Measurements from ENCODE around the gene FOXM1.
A peak's percentile ranks its signal among the peaks of the same experiment; 100 is the strongest.

Gene FOXM1

DNA sequence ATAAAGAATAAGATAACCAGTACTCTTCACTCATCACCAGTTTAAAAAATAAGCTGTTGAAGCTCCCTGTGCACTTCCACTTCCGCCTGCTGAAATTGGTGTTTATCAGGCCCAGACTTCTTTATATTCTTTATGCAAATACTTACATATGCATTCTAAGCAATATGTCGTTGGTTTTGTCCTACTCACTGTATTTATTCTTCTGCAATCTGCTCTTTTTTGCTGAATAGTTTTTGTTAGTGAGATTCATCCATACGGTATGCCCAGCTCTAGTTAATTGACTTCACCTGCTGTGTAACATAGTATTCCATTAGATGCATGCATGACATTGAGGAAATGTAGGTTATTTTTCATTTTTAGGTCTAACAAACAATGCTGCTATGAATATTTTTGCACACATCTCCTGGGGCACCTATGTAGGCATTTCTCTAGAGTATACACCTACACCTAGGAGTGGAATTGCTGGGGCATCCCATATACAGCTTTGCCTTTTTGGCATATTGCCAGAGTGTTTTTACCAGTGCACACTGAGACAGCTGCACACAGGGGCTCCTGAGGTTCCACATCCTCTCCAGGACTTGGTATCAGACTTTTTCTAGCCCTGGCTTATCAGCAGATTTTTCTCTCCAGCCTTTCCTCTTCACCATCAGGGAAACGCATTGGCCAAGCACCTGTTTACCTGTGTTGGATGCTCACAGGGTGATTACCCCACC is 41.1 kb downstream of the FOXM1 start:
- DNase-seq, result no peak

DNA sequence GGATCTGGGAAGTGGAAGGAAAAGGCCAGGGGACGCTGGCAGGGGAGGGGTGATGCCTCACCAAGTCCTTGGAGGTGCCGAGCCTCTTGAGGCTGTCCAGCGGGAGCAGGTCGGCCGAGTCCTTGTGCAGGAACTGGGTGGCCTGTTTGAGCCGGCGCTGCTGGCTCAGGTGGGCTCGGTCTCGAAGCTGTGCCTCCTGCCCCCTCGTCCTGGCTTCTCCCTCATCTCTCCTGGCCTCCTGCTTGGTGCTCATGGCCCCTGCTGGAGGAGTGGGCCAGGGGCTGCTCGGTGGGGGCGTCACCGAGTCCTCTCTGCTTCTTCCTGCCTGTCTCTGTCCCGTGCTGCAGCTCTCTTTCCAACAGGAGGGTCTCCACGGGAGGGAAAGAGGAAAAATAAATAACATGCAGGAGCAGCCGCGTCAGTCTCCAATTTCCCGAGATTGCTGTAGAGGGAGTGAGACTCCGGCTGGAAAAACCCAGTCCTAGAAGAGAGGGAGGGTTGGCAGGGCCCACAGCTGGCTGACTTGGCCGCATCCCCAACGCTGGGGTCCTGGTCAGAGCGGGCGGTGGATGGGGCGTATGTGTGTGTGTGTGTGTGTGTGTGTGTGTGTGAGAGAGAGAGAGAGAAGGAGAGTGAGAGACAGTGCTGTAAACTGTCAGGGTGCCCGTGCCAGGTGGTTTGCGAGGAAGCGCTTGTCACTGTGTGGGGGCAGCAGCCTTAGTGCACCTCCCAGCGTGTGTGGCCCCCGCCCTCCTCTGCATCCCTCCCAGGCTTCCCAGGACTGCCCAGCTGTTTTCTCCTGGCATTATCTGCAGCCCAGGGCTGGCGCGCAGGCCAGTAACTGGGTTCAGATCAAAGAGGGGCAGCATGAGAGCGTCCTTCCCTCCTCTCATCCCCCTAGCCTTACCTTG is 42.1 kb downstream of the FOXM1 start, which contains the start of gene NRIP2:
Gene NRIP2, minus strand, starts transcription at position 455 of the 911 bp plus-strand sequence. Its CDS starts 52 bp downstream, at position 403.
- no peak for DNase-seq

DNA sequence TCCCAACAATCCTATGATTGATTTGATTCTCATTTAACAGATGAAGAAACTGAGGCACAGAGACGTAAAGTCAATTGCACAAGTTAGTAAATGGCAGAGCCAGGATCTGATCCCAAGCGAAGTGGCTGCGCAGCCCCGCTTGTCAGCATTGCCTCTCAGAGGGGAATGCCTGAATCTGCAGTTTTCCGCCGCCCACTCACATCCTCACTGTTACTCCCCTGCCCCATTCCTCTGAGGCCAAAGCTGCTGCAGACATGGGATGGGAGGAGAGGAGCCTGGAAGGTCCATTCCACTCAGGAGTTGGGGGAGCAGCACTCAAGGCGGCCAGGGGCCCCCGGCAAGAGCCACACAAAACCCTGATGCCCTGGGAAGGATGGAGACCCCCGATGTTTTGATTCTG is 43.2 kb downstream of the FOXM1 start:
- no peak for DNase-seq

DNA sequence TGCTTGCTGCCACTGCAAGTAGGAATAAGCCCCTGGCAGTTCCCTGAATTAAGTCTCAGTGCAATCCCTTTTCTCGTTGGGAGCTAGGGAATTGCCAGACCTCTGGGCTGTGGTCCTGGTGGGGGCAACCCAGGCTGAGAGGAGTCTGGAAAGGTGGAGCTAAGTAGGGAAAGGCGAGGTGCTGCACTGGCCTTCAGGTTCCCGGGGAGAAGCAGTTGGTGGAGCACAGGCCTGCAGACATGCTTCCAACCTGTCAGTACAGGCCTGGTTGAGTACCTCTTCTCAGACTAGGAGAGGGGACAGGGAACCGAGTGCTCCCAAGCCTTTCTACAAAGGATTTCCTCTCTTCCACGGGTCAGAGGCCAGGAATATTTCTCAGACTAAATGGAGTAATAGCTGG is 43.6 kb downstream of the FOXM1 start:
- no peak for DNase-seq

DNA sequence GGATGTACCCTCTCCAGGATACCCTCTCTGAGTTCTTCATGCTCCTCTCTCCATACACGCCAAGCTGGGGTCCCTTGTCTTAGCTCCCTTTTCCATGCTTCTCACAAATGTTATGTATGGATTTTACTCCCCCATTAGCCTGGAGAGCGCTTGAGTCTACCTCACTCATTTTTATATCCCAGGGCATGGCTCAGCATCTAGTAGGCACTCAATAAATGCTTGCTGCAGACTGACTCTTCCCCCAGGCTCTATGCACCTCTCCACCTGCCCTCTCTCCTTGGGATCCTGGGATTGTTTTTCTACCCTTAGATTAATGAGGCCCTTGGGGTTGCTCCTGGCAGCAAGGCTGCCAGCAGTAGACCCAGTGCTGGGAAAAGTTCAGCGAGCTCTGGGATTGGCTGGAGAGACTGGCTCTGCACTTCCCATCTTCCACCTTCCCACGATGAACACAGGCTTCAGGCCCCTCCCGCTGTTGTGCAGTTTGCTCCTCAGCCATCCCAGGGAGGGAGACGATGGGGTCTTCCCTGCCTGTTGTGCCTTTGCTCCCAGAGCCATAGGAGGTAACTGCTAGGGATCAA is 44.3 kb downstream of the FOXM1 start:
- DNase-seq, result no peak

DNA sequence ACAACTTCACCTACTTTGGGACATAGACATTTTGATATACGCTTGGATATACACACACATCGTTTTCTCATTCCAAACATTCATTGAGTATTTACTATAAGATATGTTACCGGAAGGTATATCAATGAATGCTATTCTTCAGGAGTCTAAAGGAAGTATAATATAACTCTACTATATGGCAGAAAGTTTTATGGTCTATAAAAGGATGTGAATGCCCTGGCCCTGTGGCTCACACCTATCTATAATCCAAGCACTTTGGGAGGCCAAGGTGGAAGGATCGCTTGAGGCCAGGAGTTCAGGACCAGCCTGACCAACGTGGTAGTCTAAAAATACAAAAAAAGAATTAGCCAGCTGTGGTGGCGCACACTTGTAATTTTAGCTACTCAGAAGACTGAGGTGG is 47.7 kb downstream of the FOXM1 start:
- no peak for DNase-seq

DNA sequence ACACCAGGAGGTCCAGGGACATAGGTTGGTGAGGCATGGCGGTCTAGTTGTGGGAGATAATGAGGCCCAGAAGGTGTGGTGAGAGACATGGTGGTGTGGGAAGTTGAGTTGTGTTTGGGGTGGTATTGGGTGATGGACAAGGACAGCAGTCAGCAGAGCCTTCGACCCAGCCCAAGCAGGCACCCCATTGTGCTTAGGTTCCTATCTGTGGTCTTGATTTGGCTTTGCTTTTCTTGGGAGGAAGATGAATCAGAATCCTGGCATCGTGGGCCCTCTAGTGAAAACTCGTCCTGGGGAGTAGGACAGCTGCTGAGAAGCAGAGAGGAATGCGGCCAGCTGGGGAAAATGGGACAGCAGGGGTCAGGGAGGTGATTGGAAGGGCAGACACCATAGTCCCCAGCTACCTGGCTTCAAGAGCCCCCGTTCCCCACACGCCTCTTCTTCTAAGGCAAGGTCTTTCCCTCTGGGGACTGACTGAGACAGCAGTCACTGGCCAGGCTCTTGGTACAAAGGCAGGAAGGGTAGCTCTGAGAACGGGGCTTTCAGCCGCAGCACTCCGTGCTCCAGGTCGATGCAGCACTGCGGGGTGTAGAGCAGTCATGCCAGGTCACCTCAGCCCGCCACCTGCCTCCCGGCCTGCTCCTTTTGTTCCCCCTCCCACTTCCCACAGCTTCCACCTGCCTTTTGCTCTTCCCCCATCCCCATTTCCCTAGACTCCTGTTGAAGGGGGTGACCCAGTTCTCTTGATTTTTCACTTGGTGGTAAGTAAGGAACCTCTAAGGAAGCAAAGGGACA is 50.1 kb downstream of the FOXM1 start:
- DNase-seq, result no peak

DNA sequence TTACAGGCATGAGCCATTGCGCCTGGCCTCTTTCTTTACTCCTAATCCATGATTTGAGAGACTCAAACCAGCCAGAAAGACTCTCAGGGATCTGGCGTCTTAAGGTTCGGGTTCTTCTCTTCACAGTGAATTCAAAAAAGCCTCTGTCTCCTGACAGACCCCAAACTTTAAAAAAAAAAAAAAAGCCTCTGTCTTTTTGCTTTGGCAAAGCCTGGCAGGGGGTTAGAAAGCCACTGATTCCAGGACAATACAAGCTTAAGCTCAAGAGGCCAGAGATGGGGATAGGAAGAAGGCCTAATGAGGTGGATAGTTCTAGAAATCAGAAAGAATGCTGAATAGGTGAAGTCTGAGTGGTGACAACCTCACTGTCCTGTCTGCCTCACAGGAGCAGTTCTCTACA is 50.9 kb downstream of the FOXM1 start:
- no peak for DNase-seq

DNA sequence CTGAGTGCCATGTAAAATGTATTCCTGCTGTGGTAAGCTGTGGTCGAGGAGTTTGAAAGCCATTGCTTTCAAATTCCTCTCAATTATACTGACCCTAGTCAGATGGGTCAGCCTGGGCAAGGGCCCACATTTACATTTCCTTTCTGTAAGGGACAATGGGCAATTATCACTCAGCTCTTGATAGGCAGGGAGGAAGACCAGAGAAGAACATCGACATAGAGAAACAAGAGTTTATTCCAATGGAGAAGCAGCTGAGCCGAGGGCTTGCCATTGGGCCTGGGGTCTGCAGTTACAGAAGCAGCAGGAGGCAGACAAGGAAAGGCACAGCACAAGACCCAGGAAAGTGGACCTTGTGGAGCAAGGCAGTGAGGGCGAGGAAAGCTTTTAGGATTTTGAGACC is 51.8 kb downstream of the FOXM1 start:
- no peak for DNase-seq

DNA sequence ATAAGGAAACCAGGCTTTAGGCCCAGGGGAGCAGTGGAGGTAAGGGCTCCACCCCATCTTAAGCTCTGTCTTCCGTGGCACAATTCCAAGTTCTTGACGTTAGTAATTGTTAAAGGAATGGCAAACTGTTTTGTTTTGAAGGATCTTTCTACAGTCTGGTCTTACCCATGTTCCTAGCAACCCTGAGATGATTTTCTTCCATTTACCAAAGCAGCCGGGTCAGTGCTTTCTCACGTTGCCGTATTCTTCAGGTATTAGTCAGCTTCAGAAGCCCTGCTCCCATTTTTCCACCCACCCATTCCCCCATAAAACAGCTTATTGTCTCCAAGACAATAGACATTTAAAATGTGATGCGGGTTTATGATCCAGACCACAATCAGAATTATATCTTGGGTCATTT is 52.4 kb downstream of the FOXM1 start:
- no peak for DNase-seq

DNA sequence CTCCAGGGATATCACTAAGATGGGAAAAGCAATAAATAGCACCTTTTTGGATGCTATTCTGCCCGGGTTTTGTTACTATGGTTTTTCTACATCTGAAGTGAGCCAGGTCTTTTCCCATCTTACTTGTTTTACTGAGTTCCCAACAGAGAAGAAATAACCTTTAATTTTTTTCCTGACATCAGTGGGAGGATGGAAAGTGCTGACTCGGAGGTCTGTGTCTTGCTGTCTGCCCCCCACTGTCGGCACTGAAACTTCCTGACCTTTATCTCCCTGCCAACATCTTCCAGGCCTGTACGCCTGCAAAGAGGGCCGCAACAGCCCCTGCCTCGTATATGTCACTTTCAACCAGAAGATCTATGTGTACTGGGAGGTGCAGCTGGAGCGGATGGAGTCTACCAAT is 53.5 kb downstream of the FOXM1 start:
- DNase-seq, result no peak

DNA sequence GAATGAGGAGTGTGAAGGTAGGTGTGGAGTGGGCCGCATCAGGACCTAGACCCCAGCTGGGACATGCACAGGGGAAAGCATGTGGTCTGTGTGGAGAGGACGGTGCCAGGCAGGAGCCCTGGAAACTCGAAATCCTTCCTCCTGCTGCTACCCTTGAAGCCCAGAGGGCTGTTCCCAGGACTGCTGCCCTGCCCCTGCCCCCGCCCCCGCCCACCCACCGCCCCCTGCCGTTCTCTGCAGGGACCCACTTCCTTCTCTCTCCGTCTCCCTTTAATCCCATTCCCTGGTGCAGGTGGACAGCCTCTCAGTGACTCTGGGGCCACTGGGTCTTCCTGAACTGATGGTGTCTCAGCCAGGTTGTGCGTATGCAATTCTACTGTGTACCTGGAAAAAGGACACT is 56.5 kb downstream of the FOXM1 start:
- no peak for DNase-seq

DNA sequence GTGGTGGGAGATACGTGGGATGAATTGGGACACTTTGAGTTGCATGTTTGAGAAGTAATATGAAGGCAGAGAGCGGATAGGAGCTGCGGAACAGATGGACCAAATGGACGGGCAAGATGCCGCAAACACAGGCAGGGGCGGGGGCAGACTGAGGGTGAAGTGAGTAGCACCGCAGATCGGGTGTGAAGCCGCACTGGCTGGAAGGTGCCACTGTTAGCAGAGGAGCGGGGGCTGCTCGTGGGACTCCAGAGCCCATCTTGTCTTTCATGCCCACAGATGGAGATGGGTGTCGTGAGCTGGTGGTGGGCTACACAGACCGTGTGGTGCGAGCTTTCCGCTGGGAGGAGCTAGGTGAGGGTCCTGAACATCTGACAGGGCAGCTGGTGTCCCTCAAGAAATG is 57.2 kb downstream of the FOXM1 start:
- no peak for DNase-seq

DNA sequence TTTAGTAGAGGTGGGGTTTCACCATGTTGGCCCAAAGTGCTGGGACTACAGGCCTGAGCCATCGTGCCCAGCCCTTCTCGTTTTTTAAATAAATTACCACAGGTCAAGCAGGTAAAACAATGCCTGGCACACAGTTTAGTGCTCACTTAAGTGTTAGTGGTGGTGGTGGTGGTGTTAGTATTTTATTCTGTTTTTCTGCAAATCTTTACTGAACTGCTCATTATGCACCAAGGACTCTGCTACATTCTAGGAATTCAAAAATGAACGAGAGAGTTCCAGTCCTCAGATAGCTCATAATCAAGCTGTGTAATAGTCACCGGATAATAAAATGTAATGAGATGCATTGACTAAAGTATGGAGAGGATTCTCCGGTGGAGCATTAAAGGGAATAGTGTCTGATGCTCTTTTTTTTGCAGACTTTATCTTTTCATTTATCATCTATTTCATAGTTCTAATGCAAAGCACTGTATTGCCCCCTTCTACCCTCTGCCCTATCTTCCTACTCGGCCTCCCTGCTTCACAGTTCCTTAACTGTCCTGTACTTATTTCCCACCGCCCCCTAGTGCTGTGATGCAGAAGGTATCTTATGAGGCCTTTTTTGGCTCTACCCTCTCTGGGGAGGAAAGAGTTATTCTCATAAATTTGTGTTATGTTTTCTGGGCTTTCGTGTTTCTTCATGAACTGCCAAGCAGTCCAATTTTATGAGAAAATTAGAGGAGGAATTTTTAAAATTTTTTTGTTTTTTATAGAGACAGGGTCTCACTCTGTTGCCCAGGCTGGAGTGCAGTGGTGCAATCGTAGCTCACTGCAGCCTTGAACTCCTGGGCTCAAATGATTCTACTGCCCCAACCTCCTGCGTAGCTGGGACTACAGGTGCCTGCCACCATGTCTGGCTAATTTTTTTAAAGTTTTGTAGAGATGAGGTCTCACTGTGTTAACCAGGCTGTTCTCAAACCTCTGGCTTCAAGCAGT is 63.5 kb downstream of the FOXM1 start:
- peak; percentile 61 for DNase-seq

DNA sequence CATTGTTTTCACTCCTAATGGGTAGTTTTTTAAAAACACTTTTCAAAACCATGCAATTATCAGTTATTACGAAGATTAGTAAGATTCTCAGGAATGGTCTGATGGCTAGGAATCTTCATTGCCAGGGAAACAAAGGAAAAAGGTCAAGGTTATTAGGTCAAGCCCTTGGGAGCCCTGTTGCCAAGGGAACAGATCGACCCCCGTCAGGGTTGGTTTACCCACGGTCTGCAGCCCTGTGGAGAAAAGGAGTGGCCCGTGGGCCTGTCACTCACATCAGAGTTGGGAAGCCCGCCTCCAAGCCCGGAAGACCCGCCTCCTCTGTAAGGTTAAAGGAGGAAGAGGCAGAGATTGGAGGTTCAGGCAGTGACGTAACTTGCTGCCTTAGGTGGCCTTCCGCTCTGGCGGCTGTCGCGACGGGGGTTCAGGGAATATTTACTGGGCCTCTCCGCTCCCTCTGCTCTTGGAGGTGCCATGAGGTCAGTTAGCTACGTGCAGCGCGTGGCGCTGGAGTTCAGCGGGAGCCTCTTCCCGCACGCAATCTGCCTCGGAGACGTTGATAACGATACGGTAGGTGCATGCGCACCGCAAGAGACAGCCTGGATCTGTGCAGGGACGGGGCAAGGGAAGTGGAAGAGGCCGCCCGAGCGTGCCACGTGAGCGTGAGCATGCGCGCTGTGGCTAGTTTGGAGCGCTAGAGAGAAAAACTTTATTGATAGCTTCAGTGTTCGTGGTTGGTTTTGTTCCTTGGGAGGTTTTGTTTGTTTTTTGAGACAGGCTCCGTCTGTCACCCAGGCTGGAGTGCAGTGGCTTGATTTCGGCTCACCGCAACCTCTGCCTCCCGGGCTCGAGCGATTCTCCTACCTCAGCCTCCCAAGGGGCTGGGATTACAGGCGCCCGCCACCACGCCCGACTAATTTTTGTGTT is 64.4 kb downstream of the FOXM1 start, which contains the start of gene ITFG2:
Gene ITFG2, plus strand, starts transcription at position 379 of the 924 bp plus-strand sequence. Its CDS starts 93 bp downstream, at position 472.
- DNase-seq, result peak; percentile 98

DNA sequence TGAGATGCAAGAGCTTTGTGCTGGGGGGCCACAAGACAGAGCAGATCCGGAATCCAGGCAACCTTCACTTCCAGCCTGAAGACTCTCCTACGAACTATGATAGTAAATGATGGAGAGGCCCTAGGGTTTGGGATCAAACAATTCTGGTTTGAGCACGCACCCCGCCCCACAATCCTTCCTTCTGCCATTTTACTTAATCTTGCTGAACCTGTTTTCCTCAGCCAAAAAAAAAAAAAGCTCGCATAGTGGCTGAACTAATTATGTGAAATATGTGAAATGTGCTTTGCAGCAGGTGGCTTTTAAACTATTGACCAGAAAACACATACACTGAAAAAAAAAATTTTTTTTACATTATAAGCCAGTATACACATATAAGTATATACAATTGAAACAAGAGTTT is 65.2 kb downstream of the FOXM1 start:
- DNase-seq, result no peak
